ENCODE measurements around the gene HTT. TPM values are rescaled to one million over a fixed set of nuclear protein-coding genes. Genes with fewer than 3 reads are reported as not detected.

Gene HTT
- total and polyA plus RNA-seq, 2 of the 8 experiments (the other 6 are each of a cell fraction or from before 2014, with no cell fraction given) = 24.0 to 71.0 TPM

DNA sequence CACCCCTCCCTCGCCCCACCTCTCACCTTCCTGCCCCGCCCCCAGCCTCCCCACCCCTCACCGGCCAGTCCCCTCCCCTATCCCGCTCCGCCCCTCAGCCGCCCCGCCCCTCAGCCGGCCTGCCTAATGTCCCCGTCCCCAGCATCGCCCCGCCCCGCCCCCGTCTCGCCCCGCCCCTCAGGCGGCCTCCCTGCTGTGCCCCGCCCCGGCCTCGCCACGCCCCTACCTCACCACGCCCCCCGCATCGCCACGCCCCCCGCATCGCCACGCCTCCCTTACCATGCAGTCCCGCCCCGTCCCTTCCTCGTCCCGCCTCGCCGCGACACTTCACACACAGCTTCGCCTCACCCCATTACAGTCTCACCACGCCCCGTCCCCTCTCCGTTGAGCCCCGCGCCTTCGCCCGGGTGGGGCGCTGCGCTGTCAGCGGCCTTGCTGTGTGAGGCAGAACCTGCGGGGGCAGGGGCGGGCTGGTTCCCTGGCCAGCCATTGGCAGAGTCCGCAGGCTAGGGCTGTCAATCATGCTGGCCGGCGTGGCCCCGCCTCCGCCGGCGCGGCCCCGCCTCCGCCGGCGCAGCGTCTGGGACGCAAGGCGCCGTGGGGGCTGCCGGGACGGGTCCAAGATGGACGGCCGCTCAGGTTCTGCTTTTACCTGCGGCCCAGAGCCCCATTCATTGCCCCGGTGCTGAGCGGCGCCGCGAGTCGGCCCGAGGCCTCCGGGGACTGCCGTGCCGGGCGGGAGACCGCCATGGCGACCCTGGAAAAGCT lies at the start of gene HTT, which contains the start of gene HTT-AS (continued):
- TF ChIP-seq SRF (IDR thresholded peaks at IDR 0.05; ENCODE audit: low read depth, low read length) = no peak
- TF ChIP-seq EGR1 (IDR thresholded peaks at IDR 0.05; ENCODE audit: borderline replicate concordance, low read depth, low read length) = peak; percentile 20; the same call in 1 of the 2 replicates
- TF ChIP-seq POLR2A (IDR thresholded peaks at IDR 0.05; ENCODE audit: control extremely low read depth in 1 of 2, low read depth in 2 of 2, low read length in 2 of 2) = peak; percentile 64 to 65; a peak in 2 of 3 replicates
- TF ChIP-seq NRF1 (IDR thresholded peaks at IDR 0.05; ENCODE audit: low read depth, low read length) = peak; percentile 26; the same call in 1 of the 2 replicates
- no peak for TF ChIP-seq CHD1 (IDR thresholded peaks at IDR 0.05; ENCODE audit: low read depth, low read length)
- TF ChIP-seq GABPA (IDR thresholded peaks at IDR 0.05; ENCODE audit: borderline replicate concordance, insufficient read depth, low read length) = no peak
- TF ChIP-seq, protein P1, sequence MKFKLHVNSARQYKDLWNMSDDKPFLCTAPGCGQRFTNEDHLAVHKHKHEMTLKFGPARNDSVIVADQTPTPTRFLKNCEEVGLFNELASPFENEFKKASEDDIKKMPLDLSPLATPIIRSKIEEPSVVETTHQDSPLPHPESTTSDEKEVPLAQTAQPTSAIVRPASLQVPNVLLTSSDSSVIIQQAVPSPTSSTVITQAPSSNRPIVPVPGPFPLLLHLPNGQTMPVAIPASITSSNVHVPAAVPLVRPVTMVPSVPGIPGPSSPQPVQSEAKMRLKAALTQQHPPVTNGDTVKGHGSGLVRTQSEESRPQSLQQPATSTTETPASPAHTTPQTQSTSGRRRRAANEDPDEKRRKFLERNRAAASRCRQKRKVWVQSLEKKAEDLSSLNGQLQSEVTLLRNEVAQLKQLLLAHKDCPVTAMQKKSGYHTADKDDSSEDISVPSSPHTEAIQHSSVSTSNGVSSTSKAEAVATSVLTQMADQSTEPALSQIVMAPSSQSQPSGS (IDR thresholded peaks at IDR 0.05; ENCODE audit: low read length) = no peak
- no peak for TF ChIP-seq ASH2L (IDR thresholded peaks at IDR 0.05; ENCODE audit: low read length)
- peak; percentile 76 for TF ChIP-seq TAF1 (IDR thresholded peaks at IDR 0.05; ENCODE audit: low read depth, low read length)
- TF ChIP-seq, protein P2, sequence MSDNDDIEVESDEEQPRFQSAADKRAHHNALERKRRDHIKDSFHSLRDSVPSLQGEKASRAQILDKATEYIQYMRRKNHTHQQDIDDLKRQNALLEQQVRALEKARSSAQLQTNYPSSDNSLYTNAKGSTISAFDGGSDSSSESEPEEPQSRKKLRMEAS (IDR thresholded peaks at IDR 0.05) = peak; percentile 46; the same call in 1 of the 2 replicates
- TF ChIP-seq POLR2AphosphoS5 (IDR thresholded peaks at IDR 0.05; ENCODE audit: low read depth, low read length) = peak; percentile 43
